Astrocyte of the cerebellum (primary cell): ENCODE measurements around the gene MAMLD1.

Source experiments
- DNase-seq: peaks from one replicate; pipeline ENCODE4 v3.0.0-alpha.2; 2011; ENCODE audit warnings: low read depth
- H3K4me3 ChIP-seq: 2 replicates; pipeline ENCODE4 v1.5.1; 2011; ENCODE audit warnings: mild to moderate bottlenecking, low read depth, low read length, moderate library complexity
- CTCF ChIP-seq: IDR thresholded peaks from 2 replicates; pipeline ENCODE4 v1.5.1; 2012; ENCODE audit warnings: low read length, low read depth, moderate library complexity, mild to moderate bottlenecking; ENCODE audit errors: missing control alignments
- in situ Hi-C: cut with HindIII; loops from 2 replicates; pipeline ENCODE4 v1.10.0; 2017; ENCODE audit warnings: low sequenced_read_pairs

The MAMLD1 gene

DNA sequence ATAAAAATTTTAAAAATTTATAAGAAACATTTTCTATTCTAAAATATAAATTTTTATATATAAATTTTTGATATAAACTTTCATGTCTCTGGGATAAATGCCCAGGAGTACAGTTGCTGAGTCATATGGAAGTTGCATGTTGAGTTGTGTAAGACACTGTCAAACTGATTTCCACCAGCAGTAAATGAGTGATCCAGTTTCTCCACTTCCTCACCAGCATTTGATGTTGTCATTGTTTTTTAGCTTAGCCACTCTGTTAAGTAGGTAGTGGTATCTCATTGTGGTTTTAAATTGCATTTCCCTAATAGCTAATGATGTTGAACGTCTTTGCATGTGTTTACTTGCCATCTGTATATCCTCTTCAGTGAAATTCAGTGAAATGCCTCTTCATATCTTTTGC, 66.5 kb downstream of the MAMLD1 start:
- no peak for DNase-seq
- in situ Hi-C loops: no loop called here
- no peak overlapping the region for H3K4me3 ChIP-seq
- no peak for TF ChIP-seq CTCF

- in situ Hi-C loops: no loop called here
- DNase-seq: no peak
- no peak overlapping the region for H3K4me3 ChIP-seq
- no peak for TF ChIP-seq CTCF
Measured at GRCh38 chrX:150436195-150436594, 73.1 kb downstream of the MAMLD1 start.

DNA sequence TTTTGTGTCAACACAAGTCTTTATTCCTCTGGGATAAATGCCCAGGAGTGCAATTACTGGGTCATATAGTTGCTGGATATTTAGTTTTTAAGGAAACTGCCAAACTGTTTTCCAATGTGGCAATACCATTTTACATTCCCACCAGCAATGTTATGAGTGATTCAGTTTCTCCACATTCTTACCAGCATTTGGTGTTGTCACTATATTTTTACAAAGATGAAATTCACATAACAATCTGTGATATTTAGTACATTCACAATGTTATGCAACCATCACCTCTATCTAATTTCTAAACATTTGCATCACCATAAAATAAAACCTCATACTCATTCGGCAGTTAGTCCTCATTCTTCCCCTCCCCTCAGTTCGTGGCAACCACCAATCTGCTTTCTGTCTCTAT, 75.0 kb downstream of the MAMLD1 start:
- TF ChIP-seq CTCF: no peak
- in situ Hi-C loops: no loop called here
- no peak for DNase-seq
- H3K4me3 ChIP-seq: no peak overlapping the region

- TF ChIP-seq CTCF: no peak
- DNase-seq: no peak
- in situ Hi-C loops: no loop called here
- H3K4me3 ChIP-seq: no peak overlapping the region
Measured at GRCh38 chrX:150446151-150446550, 83.0 kb downstream of the MAMLD1 start.

GRCh38 chrX:150446995-150447394, 83.9 kb downstream of the MAMLD1 start:
- H3K4me3 ChIP-seq: no peak overlapping the region
- DNase-seq: no peak
- in situ Hi-C loops: no loop called here
- no peak for TF ChIP-seq CTCF

GRCh38 chrX:150449313-150449712, 86.2 kb downstream of the MAMLD1 start:
- TF ChIP-seq CTCF: no peak

More at GRCh38 chrX:150449313-150449712, 86.2 kb downstream of the MAMLD1 start:
- no peak overlapping the region for H3K4me3 ChIP-seq
- in situ Hi-C loops: no loop called here
- DNase-seq: no peak
